Stimulated activated effector memory CD8-positive, alpha-beta T cell treated with anti-CD3 and anti-CD28 coated beads, Interleukin-12 subunit alpha, Interleukin-12 subunit beta, amount 100 ng/mL, for 72 hours (primary cell): Measurements from ENCODE around the gene TXNDC16.

Source experiments
- ATAC-seq: fragments of 150-1000 bp; cut with Tn5 transposase; 2 replicates; pipeline ENCODE4 v1.10.0; 2021
- DNase-seq, 2 donors: peaks; one replicate each; pipeline ENCODE4 v3.0.0; 2021 to 2022; ENCODE audit warnings: low spot score in 2 of 2
- H3K27ac Mint-ChIP-seq: one replicate; pipeline ENCODE4 v1.8.0; 2022; ENCODE audit warnings: mild to moderate bottlenecking, mixed read lengths
- H3K36me3 Mint-ChIP-seq: one replicate; pipeline ENCODE4 v1.8.0; 2022; ENCODE audit warnings: mild to moderate bottlenecking, mixed read lengths
- H3K4me1 Mint-ChIP-seq: one replicate; pipeline ENCODE4 v1.8.0; 2022; ENCODE audit warnings: mixed read lengths
- H3K4me3 Mint-ChIP-seq: one replicate; pipeline ENCODE4 v1.8.0; 2022; ENCODE audit warnings: mild to moderate bottlenecking, mixed read lengths
- H3K9me3 Mint-ChIP-seq: one replicate; pipeline ENCODE4 v1.8.0; 2022; ENCODE audit warnings: mixed read lengths

TXNDC16 gene

GRCh38 chr14:52551205-52551604 lies 1.1 kb downstream of the TXNDC16 start:
- H3K4me3 Mint-ChIP-seq: peak overlapping the region; percentile 91
- peaks cover 13% of the 10 kb centered on the region for H3K36me3 Mint-ChIP-seq
- no peaks in the 10 kb centered on the region for H3K9me3 Mint-ChIP-seq
- DNase-seq (no peak), ATAC-seq (no peak)
- H3K27ac Mint-ChIP-seq: peak overlapping the region; percentile 74
- peaks cover 32% of the 10 kb centered on the region for H3K4me1 Mint-ChIP-seq

DNA sequence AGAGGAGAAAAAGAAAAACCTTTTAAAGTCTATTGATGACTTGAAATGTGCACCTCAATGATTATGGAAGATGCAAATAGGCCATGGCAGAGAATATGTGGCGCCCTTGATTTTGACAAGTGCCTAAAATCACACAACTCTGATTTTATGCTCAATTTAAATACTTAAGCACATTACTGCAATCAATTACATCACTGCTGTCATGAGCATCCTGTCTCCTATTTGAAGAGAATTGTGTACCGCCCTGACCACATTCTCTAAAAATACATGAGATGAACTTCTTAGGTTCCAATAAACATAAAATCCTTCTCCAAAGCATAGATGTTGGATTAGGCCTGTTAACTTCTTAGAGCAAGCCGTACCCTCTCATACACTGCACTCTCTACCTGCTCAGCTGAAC lies 1.6 kb downstream of the TXNDC16 start:
- Mint-ChIP-seq H3K4me1 (peaks cover 33% of the 10 kb centered on the region), H3K36me3 (peaks cover 13% of the 10 kb centered on the region), H3K9me3 (no peaks in the 10 kb centered on the region), H3K4me3 (peak overlapping the region; percentile 91), H3K27ac (no peak overlapping the region)
- ATAC-seq (no peak), DNase-seq (no peak)

- no peak overlapping the region for H3K4me3 Mint-ChIP-seq
- H3K27ac Mint-ChIP-seq: peak overlapping the region; percentile 51
- peaks cover 27% of the 10 kb centered on the region for H3K4me1 Mint-ChIP-seq
- peaks cover 4% of the 10 kb centered on the region for H3K36me3 Mint-ChIP-seq
- no peak for ATAC-seq
- DNase-seq: no peak
- H3K9me3 Mint-ChIP-seq: no peaks in the 10 kb centered on the region
Measured at GRCh38 chr14:52547526-52547925, 4.8 kb downstream of the TXNDC16 start.

- Mint-ChIP-seq H3K4me3 (no peak overlapping the region), H3K4me1 (peaks cover 25% of the 10 kb centered on the region), H3K36me3 (no peaks in the 10 kb centered on the region), H3K27ac (peak overlapping the region; percentile 51), H3K9me3 (no peaks in the 10 kb centered on the region)
- ATAC-seq (no peak), DNase-seq (no peak)
Measured at GRCh38 chr14:52547027-52547426, 5.3 kb downstream of the TXNDC16 start.

DNA sequence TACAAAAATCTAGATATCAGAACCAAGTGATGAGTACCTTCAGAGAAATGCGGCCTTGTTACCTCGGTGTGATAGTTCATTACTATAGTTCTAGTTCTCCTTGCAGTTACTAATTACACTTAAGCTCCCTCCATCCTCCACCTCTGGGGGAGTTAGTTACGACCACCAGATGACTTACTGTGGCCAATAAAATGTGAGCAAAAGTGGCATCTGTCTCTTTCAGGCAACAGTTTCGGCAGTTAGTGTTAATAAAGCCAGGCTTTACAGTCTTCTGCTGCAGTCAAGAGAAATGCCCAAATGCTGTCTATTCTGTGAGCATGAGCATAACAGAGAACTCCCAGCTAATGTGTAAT lies 6.0 kb downstream of the TXNDC16 start:
- Mint-ChIP-seq H3K9me3 (no peaks in the 10 kb centered on the region), H3K27ac (peak overlapping the region; percentile 51), H3K4me3 (no peak overlapping the region), H3K36me3 (no peaks in the 10 kb centered on the region), H3K4me1 (peaks cover 18% of the 10 kb centered on the region)
- DNase-seq: no peak
- ATAC-seq: no peak

DNA sequence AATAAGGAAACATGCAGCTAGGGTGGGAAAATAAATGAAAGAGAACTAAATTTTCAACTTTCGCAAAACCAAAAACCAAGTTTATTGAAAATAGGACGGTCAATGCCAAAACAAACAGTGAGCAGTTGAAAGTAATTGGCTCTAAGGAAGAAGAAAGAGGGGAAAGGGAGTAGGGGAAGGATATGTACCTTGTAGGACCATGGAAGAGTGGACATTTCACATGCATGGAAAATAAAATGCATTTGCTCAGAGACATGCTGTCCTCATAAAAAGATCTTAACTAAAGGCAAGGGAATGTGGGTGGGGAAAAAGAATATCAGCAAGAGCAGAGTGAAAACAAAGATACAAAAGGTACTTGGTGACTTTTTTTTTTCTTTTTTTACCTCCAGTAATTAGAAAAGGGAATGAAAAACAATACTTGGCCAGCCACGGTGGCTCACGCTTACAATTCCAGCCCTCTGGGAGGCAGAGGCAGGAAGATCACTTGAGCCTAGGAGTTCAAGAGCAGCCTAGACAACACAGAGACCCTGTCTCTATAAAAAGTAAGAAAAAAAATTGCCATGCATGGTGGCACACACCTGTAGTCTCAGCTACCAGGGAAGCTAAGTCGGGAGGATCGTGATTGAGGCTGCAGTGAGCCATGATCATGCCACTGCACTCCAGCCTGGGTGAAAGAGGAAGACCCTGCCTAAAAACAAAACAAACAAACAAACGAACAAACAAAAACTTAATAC lies 6.6 kb downstream of the TXNDC16 start:
- Mint-ChIP-seq H3K27ac (peak overlapping the region; percentile 51), H3K4me3 (no peak overlapping the region), H3K36me3 (no peaks in the 10 kb centered on the region), H3K9me3 (no peaks in the 10 kb centered on the region), H3K4me1 (peaks cover 13% of the 10 kb centered on the region)
- DNase-seq (no peak), ATAC-seq (no peak)

- H3K36me3 Mint-ChIP-seq: peaks cover 7% of the 10 kb centered on the region
- H3K27ac Mint-ChIP-seq: no peak overlapping the region
- no peaks in the 10 kb centered on the region for H3K4me1 Mint-ChIP-seq
- H3K4me3 Mint-ChIP-seq: no peak overlapping the region
- H3K9me3 Mint-ChIP-seq: no peaks in the 10 kb centered on the region
- ATAC-seq: no peak
- DNase-seq: no peak
Measured at GRCh38 chr14:52538623-52539022, 13.7 kb downstream of the TXNDC16 start.

DNA sequence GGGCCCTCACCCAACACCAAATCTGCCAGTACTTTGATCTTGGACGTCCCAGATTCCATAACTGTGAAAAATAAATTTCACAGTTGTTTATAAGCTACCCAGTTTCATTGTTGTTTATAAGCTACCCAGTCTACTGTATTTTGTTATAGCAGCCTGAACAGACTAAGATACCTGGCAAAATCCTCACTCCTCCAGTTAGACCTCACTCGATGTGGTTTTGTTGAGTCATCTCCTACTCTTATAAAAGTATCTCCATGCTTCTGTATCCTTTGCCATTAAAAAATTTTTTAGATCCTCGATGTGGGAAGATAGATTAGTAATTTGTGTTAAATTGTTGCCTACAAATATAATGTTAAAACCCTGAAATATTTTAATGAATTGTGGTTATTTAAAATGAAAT lies 16.0 kb downstream of the TXNDC16 start:
- no peak for DNase-seq
- Mint-ChIP-seq H3K36me3 (peaks cover 7% of the 10 kb centered on the region), H3K27ac (no peak overlapping the region), H3K9me3 (no peaks in the 10 kb centered on the region), H3K4me1 (no peaks in the 10 kb centered on the region), H3K4me3 (no peak overlapping the region)
- no peak for ATAC-seq

- Mint-ChIP-seq H3K27ac (no peak overlapping the region), H3K9me3 (no peaks in the 10 kb centered on the region), H3K4me3 (no peak overlapping the region), H3K36me3 (no peaks in the 10 kb centered on the region), H3K4me1 (no peaks in the 10 kb centered on the region)
- ATAC-seq (peak; percentile 81), DNase-seq (no peak)
Measured at GRCh38 chr14:52531481-52531880, 20.8 kb downstream of the TXNDC16 start.

GRCh38 chr14:52527052-52527451 lies 25.3 kb downstream of the TXNDC16 start:
- no peaks in the 10 kb centered on the region for H3K4me1 Mint-ChIP-seq
- ATAC-seq: no peak
- no peaks in the 10 kb centered on the region for H3K9me3 Mint-ChIP-seq
- DNase-seq: no peak
- H3K27ac Mint-ChIP-seq: no peak overlapping the region
- H3K4me3 Mint-ChIP-seq: no peak overlapping the region
- no peaks in the 10 kb centered on the region for H3K36me3 Mint-ChIP-seq

GRCh38 chr14:52522581-52523345 lies 29.5 kb downstream of the TXNDC16 start:
- no peaks in the 10 kb centered on the region for H3K36me3 Mint-ChIP-seq
- H3K9me3 Mint-ChIP-seq: no peaks in the 10 kb centered on the region
- no peak overlapping the region for H3K4me3 Mint-ChIP-seq
- no peak for DNase-seq
- ATAC-seq: no peak
- no peak overlapping the region for H3K27ac Mint-ChIP-seq
- no peaks in the 10 kb centered on the region for H3K4me1 Mint-ChIP-seq

DNA sequence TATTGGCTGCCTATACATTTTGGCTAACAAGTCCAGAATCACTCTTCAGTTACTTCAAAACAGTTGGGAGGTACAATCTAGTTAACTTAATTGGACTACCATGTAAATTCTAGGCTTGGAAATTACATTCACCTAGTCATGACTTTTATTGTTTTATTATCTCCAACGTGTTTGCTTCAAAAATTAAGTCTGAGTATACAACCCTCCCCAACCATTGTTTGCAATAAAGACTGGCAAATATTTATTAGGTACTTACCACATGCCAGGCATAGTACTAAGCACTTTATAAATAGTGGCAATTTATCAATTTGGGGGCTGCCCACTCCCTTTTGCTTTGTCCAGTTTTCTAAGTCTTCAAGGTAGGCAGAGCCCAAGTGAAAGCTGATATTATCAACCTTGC lies 30.3 kb downstream of the TXNDC16 start:
- ATAC-seq (no peak), DNase-seq (no peak)
- Mint-ChIP-seq H3K4me3 (no peak overlapping the region), H3K9me3 (no peaks in the 10 kb centered on the region), H3K36me3 (no peaks in the 10 kb centered on the region), H3K4me1 (no peaks in the 10 kb centered on the region), H3K27ac (no peak overlapping the region)

- Mint-ChIP-seq H3K36me3 (no peaks in the 10 kb centered on the region), H3K4me1 (no peaks in the 10 kb centered on the region), H3K9me3 (no peaks in the 10 kb centered on the region), H3K4me3 (no peak overlapping the region), H3K27ac (no peak overlapping the region)
- ATAC-seq (no peak), DNase-seq (no peak)
Measured at GRCh38 chr14:52514046-52514811, 38.1 kb downstream of the TXNDC16 start.

DNA sequence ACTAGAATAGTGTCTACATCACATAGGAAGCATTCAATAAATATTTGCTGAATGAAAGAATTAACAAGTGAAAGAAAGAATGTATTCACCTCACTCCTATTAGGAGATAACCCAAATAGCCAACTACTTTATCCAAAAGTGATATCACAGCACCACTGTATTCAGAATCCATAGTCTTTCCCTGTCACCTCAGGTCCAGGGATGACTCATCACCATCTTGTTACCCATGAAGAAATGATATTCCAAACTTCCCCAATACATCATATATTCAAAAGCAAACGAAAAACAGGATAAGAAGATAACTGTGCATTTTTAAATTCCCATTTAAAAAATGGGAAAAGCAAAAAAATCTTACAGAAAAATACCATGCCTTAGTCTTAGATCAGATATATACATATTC lies 39.1 kb downstream of the TXNDC16 start:
- no peak for DNase-seq
- Mint-ChIP-seq H3K9me3 (no peaks in the 10 kb centered on the region), H3K4me1 (no peaks in the 10 kb centered on the region), H3K27ac (no peak overlapping the region), H3K36me3 (no peaks in the 10 kb centered on the region), H3K4me3 (no peak overlapping the region)
- no peak for ATAC-seq

- ATAC-seq: no peak
- Mint-ChIP-seq H3K36me3 (peaks cover 4% of the 10 kb centered on the region), H3K9me3 (peaks cover 8% of the 10 kb centered on the region), H3K4me1 (no peaks in the 10 kb centered on the region), H3K27ac (no peak overlapping the region), H3K4me3 (no peak overlapping the region)
- DNase-seq: no peak
Measured at GRCh38 chr14:52494444-52494843, 57.9 kb downstream of the TXNDC16 start.
